GM12873 (cell line): ENCODE data around the gene EXOC4.

Experiments
- TF ChIP-seq, protein P1 (sequence below): IDR thresholded peaks from 2 replicates; pipeline ENCODE4 v1.5.1; 2012; ENCODE audit warnings: low read depth, mild to moderate bottlenecking, moderate library complexity, low read length, control low read depth; ENCODE audit not compliant: insufficient read depth; ENCODE audit errors: missing control alignments

The EXOC4 gene

DNA sequence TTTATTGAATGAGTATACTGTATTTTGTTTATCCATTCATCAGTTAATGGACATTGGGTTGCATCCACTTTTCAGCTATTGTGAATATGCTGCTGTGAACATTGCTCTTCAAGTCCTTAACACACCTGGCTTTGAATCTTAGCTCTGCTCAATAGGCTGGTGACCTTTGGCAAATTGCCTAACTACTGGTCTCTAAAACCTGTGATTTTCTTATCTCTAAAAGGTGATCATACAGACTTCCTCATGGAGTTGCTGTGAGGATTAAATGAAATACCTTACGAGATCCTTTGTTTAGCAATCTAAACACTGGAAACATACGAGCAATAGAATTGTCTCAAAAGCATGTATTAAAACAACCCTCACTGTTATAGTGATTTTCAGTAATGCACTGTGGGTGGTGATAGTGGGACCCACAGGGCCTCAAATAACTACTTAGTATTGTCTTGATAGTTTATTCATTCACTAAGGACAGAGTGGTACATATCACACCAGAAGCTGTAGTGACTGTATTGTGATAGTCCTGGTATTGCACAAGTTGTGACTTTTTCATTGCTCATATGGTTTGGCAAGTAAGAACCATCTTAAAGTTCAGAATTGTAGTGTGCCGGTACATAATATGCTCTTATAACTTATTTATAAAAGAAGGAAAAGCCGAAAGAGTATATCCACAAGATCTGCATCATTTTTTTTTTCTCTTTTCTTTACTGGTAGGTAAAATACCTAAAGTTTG, 257.6 kb downstream of the EXOC4 start:
- TF ChIP-seq, protein P1, sequence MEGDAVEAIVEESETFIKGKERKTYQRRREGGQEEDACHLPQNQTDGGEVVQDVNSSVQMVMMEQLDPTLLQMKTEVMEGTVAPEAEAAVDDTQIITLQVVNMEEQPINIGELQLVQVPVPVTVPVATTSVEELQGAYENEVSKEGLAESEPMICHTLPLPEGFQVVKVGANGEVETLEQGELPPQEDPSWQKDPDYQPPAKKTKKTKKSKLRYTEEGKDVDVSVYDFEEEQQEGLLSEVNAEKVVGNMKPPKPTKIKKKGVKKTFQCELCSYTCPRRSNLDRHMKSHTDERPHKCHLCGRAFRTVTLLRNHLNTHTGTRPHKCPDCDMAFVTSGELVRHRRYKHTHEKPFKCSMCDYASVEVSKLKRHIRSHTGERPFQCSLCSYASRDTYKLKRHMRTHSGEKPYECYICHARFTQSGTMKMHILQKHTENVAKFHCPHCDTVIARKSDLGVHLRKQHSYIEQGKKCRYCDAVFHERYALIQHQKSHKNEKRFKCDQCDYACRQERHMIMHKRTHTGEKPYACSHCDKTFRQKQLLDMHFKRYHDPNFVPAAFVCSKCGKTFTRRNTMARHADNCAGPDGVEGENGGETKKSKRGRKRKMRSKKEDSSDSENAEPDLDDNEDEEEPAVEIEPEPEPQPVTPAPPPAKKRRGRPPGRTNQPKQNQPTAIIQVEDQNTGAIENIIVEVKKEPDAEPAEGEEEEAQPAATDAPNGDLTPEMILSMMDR: no peak

DNA sequence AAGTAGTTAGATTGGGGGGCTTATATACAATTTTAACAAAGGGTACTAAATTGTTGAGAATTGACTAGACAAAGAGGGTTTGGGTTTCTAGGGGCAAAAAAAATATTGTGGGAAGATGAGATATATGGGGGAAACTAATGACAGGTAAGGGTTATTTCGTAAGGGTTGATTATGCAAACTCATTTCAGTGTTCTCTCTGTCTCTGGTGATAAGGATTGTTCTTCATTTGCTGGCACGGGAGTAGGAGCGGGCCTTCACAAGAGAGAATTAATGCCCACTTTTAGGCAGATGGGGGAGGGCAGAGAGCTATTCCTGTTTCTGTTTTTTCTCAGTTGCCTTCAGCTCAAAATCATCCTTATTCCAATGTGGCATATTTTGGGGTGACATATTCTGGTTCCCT, 258.4 kb downstream of the EXOC4 start:
- TF ChIP-seq, protein P1: no peak

DNA sequence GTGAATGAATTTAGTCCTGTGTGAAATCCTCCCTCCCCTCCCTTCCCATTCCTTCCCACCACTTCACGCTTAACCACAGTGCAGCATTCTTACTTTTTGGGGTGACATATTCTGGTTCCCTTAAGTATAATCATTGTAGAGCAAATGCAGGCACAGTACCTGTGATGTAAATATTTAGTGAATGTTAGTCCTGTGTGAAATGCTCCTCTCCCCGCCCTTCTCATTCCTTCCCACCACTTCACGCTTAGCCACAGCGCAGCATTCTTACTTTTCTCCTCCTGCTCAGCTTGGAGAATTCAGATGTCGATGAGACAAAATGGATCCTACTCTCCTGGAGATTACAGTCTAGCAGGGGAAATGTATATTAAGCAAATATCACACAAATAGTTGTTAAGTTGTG, 258.8 kb downstream of the EXOC4 start:
- TF ChIP-seq, protein P1: no peak

DNA sequence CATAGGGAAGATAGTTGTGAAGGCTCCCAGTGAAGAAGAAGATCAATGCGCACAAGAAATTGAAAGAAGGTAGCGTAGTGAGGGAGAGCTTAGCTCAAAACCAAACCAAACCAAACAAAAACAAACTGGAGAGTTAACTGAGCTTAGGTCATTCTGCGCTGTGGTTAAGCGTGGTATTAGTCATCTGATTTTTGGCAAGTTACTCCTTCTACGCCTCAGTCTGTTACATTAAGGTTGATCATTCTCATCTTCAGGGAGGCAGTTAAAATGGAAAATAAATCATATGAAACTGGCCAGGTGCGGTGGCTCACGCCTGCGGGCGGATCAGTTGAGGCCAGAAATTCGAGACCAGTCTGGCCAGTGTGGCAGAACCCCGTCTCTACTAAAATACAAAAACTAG, 259.7 kb downstream of the EXOC4 start:
- TF ChIP-seq, protein P1: no peak

DNA sequence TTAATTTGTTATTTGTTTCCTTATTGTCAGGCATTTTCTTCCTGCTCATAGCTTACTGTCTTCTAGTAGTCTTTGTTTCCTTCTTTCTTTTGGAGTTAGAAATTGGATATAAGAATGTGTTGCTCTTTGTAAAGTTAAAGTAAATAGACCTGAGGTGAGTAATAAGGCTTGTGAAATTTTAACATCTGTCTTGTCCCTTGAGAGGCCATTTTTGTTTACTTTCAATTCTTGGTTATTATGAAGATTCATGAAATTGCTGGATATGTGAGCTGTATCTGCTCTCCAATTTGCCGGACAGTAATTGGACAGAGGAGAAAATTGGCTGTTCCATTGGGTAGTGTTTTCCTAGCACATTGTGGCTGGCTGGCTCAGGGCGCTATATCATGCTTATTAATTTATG, 260.7 kb downstream of the EXOC4 start:
- TF ChIP-seq, protein P1: no peak

DNA sequence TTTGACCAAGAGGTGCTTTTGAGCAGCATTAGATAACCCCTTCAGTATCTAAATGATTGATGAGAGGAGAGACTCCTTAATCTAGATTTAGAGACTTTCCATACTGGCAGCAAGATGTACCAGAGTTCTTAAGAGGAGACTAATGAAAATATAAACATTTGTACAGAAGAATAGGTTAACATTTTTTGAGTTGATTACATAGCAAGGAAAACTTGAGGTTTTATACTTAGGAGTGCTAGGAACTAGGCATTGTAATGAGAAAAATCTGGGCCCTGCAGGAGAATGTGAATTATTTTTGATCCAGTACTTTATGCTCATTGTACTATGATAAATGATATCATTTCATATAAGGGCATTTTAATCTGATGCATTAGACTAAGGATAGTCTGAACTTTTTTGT, 261.7 kb downstream of the EXOC4 start:
- TF ChIP-seq, protein P1: no peak

DNA sequence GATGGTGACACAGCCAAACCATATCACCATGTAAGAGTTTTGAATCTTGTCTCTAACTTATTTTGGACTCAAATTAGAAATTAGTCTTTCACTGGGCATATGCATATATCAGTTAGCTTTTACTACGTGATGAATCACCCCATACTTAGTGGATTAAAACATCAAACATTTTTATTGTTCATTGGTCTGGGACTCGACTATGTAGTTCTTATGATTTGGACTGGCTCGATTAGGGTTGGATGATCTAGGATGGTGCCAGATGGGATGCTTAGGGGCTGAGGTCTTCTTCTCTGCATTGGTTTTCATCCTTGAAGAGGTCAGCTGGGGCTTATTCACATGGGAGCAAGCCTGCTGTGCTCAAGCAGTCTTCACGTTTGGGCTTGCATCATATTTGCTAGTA, 264.9 kb downstream of the EXOC4 start:
- TF ChIP-seq, protein P1: no peak

DNA sequence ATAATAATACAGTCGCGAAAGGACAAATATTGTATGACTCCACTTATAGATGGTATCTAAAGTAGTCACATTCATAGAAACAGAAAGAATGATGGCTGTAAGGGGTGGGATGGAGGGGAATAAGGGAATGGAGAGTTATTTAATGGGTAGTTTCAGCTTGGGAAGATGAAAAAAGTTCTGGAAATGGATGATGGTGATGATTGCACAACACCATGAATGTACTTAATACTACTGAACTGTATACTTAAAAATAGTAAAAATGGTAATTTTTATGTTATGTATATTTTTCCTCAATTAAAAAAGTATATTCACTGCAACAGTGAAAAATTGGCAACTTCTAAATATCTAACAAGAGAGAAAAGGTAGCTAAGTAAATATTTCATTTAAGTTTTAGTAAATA, 265.8 kb downstream of the EXOC4 start:
- TF ChIP-seq, protein P1: no peak
